Measurements from ENCODE around the gene SLMAP.

Gene SLMAP

DNA sequence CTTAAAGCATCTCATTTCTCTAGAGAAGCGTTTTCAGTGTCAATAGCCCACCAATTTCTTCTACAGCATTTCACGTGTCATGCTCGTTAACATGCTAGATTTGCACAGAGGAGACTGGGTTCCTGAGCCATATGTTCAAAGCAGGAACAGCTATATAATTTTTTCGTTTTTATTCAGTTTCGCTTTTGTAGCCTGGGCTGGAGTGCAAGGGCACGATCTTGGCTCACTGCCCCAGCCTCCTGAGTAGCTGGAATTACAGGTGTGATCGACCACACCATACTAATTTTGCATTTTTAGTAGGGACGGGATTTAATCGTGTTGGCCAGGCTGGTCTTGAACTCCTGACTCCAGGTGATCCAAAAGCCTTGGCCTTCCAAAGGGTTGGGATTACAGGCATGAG, 6.6 kb upstream of the SLMAP start:
- no peak for TF ChIP-seq CTCF (IDR thresholded peaks at IDR 0.05; ENCODE audit: control insufficient read depth, extremely low read depth, insufficient read depth)
- no peak overlapping the region for H3K4me3 ChIP-seq (ENCODE audit: low read depth, low read length)
- no peak for DNase-seq (ENCODE audit: low read depth)

DNA sequence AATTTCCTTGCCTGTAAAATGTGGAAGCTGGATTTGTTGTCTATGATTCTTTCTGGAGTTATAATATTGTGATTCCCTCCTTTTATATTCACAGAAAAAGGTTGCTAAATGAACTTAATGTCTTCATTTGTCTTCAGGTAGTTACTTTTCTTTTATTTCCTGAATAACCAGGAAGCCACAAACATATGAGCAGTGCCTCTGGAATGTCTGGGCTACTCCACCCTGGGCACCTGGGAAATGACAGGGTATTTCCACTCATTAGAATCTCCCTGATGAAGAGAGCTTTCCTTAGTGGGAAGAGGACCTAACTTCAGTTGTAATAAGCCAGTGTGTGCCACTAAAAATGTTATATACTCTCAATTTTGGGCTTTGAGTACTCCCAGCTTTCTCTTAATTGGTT, 3.8 kb upstream of the SLMAP start:
- H3K4me3 ChIP-seq (ENCODE audit: low read depth, low read length) = no peak overlapping the region
- no peak for DNase-seq (ENCODE audit: low read depth)
- no peak for TF ChIP-seq CTCF (IDR thresholded peaks at IDR 0.05; ENCODE audit: control insufficient read depth, extremely low read depth, insufficient read depth)

- DNase-seq (ENCODE audit: low read depth) = no peak
- H3K4me3 ChIP-seq (ENCODE audit: low read depth, low read length) = no peak overlapping the region
- no peak for TF ChIP-seq CTCF (IDR thresholded peaks at IDR 0.05; ENCODE audit: control insufficient read depth, extremely low read depth, insufficient read depth)
These were observed 3.1 kb upstream of the SLMAP start for GRCh38 chr3:57753016-57753415.

GRCh38 chr3:57755368-57755675, 787 bp upstream of the SLMAP start:
- no peak for TF ChIP-seq CTCF (IDR thresholded peaks at IDR 0.05; ENCODE audit: control insufficient read depth, extremely low read depth, insufficient read depth)
- peak overlapping the region; percentile 87 for H3K4me3 ChIP-seq (ENCODE audit: low read depth, low read length)
- no peak for DNase-seq (ENCODE audit: low read depth)

- no peak for TF ChIP-seq CTCF (IDR thresholded peaks at IDR 0.05; ENCODE audit: control insufficient read depth, extremely low read depth, insufficient read depth)
These were observed 656 bp downstream of the SLMAP start for GRCh38 chr3:57756528-57757401.

GRCh38 chr3:57757642-57758297, 1.7 kb downstream of the SLMAP start:
- no peak for DNase-seq (ENCODE audit: low read depth)
- TF ChIP-seq CTCF (IDR thresholded peaks at IDR 0.05; ENCODE audit: control insufficient read depth, extremely low read depth, insufficient read depth) = no peak

More at GRCh38 chr3:57756528-57757401, 656 bp downstream of the SLMAP start:
- H3K4me3 ChIP-seq (ENCODE audit: low read depth, low read length) = peak overlapping the region; percentile 87
- no peak for DNase-seq (ENCODE audit: low read depth)

More at GRCh38 chr3:57757642-57758297, 1.7 kb downstream of the SLMAP start:
- peak overlapping the region; percentile 87 for H3K4me3 ChIP-seq (ENCODE audit: low read depth, low read length)

Data from LNCaP clone FGC (cell line).